Measurements from ENCODE around the gene SERPINF2.

The SERPINF2 gene

GRCh38 chr17:1779571-1780131, 37.0 kb downstream of the SERPINF2 start:
- peaks cover 82% of the 10 kb centered on the region for H3K36me3 ChIP-seq (ENCODE audit: insufficient read depth, low read length)
- peaks cover 21% of the 10 kb centered on the region for H3K4me1 ChIP-seq (ENCODE audit: insufficient read depth, low read length, severe bottlenecking)
- H3K9ac ChIP-seq (ENCODE audit: low read length) = no peak overlapping the region
- H3K27me3 ChIP-seq (ENCODE audit: insufficient read depth, low read length) = no peaks in the 10 kb centered on the region
- no peak overlapping the region for H3K4me3 ChIP-seq (ENCODE audit: low read depth, low read length, poor library complexity, severe bottlenecking)
- H3K79me2 ChIP-seq (ENCODE audit: insufficient read depth, low read length) = no peaks in the 10 kb centered on the region
- no peak overlapping the region for H2AFZ ChIP-seq (ENCODE audit: low read length)
- no peaks in the 10 kb centered on the region for H3F3A ChIP-seq (ENCODE audit: insufficient read depth, low read length)
- no peaks in the 10 kb centered on the region for H4K20me1 ChIP-seq (ENCODE audit: insufficient read depth, low read length)
- TF ChIP-seq CTCF (IDR thresholded peaks at IDR 0.05; ENCODE audit: low read length) = no peak
- no peak for TF ChIP-seq EZH2 (IDR thresholded peaks at IDR 0.05; ENCODE audit: borderline replicate concordance, low read length)
- no peak overlapping the region for H3K4me2 ChIP-seq (ENCODE audit: low read length)
- no peak overlapping the region for H3K27ac ChIP-seq (ENCODE audit: low read depth, low read length, poor library complexity, severe bottlenecking)
- no peaks in the 10 kb centered on the region for H3K9me2 ChIP-seq (ENCODE audit: low read depth, low read length)
- H3K9me3 ChIP-seq (ENCODE audit: low read length) = no peaks in the 10 kb centered on the region

- H3K4me2 ChIP-seq (ENCODE audit: low read length) = no peak overlapping the region
- no peaks in the 10 kb centered on the region for H3K27me3 ChIP-seq (ENCODE audit: insufficient read depth, low read length)
- peak overlapping the region; percentile 30 for H3K27ac ChIP-seq (ENCODE audit: low read depth, low read length, poor library complexity, severe bottlenecking)
- TF ChIP-seq CTCF (IDR thresholded peaks at IDR 0.05; ENCODE audit: low read length) (no peak), EZH2 (IDR thresholded peaks at IDR 0.05; ENCODE audit: borderline replicate concordance, low read length) (no peak)
- H3K4me1 ChIP-seq (ENCODE audit: insufficient read depth, low read length, severe bottlenecking) = peaks cover 21% of the 10 kb centered on the region
- H3K9ac ChIP-seq (ENCODE audit: low read length) = no peak overlapping the region
- no peaks in the 10 kb centered on the region for H3K9me3 ChIP-seq (ENCODE audit: low read length)
- peaks cover 87% of the 10 kb centered on the region for H3K36me3 ChIP-seq (ENCODE audit: insufficient read depth, low read length)
- H3K9me2 ChIP-seq (ENCODE audit: low read depth, low read length) = no peaks in the 10 kb centered on the region
- no peaks in the 10 kb centered on the region for H4K20me1 ChIP-seq (ENCODE audit: insufficient read depth, low read length)
- H3F3A ChIP-seq (ENCODE audit: insufficient read depth, low read length) = no peaks in the 10 kb centered on the region
- no peak overlapping the region for H2AFZ ChIP-seq (ENCODE audit: low read length)
- no peaks in the 10 kb centered on the region for H3K79me2 ChIP-seq (ENCODE audit: insufficient read depth, low read length)
- H3K4me3 ChIP-seq (ENCODE audit: low read depth, low read length, poor library complexity, severe bottlenecking) = no peak overlapping the region
Measured at GRCh38 chr17:1782171-1782567, 39.5 kb downstream of the SERPINF2 start.

GRCh38 chr17:1783271-1783670, 40.6 kb downstream of the SERPINF2 start:
- Histone ChIP-seq H3K4me3 (ENCODE audit: low read depth, low read length, poor library complexity, severe bottlenecking) (no peak overlapping the region), H4K20me1 (ENCODE audit: insufficient read depth, low read length) (no peaks in the 10 kb centered on the region), H3K36me3 (ENCODE audit: insufficient read depth, low read length) (peaks cover 87% of the 10 kb centered on the region), H3K9me2 (ENCODE audit: low read depth, low read length) (no peaks in the 10 kb centered on the region), H3K27ac (ENCODE audit: low read depth, low read length, poor library complexity, severe bottlenecking) (peak overlapping the region; percentile 30), H3F3A (ENCODE audit: insufficient read depth, low read length) (no peaks in the 10 kb centered on the region), H3K27me3 (ENCODE audit: insufficient read depth, low read length) (no peaks in the 10 kb centered on the region), H3K9ac (ENCODE audit: low read length) (no peak overlapping the region; the same call in 1 of the 2 replicates), H3K79me2 (ENCODE audit: insufficient read depth, low read length) (no peaks in the 10 kb centered on the region), H2AFZ (ENCODE audit: low read length) (no peak overlapping the region), H3K4me1 (ENCODE audit: insufficient read depth, low read length, severe bottlenecking) (peaks cover 21% of the 10 kb centered on the region), H3K9me3 (ENCODE audit: low read length) (no peaks in the 10 kb centered on the region), H3K4me2 (ENCODE audit: low read length) (no peak overlapping the region)
- TF ChIP-seq EZH2 (IDR thresholded peaks at IDR 0.05; ENCODE audit: borderline replicate concordance, low read length) = no peak
- no peak for TF ChIP-seq CTCF (IDR thresholded peaks at IDR 0.05; ENCODE audit: low read length)
